GM21447 (cell line): Measurements from ENCODE around the gene SEPHS2.
A peak's percentile ranks its signal among the peaks of the same experiment; 100 is the strongest.

Experiments
- ATAC-seq: cut with Tn5 transposase; IDR thresholded peaks from one replicate; pipeline ENCODE4 v1.9.1; 2021; ENCODE audit not compliant: unreplicated experiment

Gene SEPHS2

GRCh38 chr16:30430428-30430970 is 15.2 kb downstream of the SEPHS2 start:
- ATAC-seq, result peak; percentile 2

- ATAC-seq, result peak; percentile 93
These were observed 15.8 kb downstream of the SEPHS2 start, which contains the start of gene DCTPP1 for GRCh38 chr16:30429678-30430427. TSS of gene DCTPP1 (minus strand) at chr16:30430030. CDS start at chr16:30429980, 50 bp downstream.

GRCh38 chr16:30429418-30429677 is 16.3 kb downstream of the SEPHS2 start:
- peak; percentile 16 for ATAC-seq

DNA sequence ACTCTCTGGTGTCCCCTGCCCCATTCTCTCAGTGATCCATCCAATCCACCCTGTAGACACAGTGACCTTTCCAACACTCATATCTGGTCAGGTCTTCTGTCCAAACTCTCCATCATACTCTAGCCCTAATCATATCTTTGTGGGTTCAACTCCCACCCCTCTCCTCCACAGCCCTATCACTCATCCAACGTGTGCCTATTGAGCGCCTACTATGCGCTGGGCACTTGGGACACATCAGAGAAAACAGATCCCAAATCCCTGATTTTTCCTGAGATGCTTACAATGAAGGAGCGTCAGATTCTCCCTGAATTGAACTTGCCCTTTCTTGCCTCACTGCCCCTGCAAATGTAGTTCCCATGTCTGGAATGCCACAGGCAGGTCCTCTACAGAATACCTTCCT is 17.6 kb downstream of the SEPHS2 start:
- no peak for ATAC-seq

- ATAC-seq, result no peak
These were observed 24.7 kb downstream of the SEPHS2 start for GRCh38 chr16:30421010-30421409.

GRCh38 chr16:30418350-30419181 is 27.1 kb downstream of the SEPHS2 start:
- no peak for ATAC-seq

DNA sequence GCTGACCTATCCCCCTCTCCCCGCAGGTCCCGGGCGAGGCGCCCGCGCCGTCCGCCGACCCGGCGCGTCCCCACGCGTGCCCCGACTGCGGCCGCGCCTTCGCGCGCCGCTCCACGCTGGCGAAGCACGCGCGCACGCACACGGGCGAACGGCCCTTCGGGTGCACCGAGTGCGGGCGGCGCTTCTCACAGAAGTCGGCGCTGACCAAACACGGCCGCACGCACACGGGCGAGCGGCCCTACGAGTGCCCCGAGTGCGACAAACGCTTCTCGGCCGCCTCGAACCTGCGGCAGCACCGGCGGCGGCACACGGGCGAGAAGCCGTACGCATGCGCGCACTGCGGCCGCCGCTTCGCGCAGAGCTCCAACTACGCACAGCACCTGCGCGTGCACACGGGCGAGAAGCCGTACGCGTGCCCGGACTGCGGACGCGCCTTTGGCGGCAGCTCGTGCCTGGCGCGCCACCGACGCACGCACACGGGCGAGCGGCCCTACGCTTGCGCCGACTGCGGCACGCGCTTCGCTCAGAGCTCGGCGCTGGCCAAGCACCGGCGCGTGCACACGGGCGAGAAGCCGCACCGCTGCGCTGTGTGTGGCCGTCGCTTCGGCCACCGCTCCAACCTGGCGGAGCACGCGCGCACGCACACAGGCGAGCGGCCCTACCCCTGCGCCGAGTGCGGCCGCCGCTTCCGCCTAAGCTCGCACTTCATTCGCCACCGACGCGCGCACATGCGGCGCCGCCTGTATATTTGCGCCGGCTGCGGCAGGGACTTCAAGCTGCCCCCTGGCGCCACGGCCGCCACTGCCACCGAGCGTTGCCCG is 27.9 kb downstream of the SEPHS2 start:
- ATAC-seq, result peak; percentile 63

DNA sequence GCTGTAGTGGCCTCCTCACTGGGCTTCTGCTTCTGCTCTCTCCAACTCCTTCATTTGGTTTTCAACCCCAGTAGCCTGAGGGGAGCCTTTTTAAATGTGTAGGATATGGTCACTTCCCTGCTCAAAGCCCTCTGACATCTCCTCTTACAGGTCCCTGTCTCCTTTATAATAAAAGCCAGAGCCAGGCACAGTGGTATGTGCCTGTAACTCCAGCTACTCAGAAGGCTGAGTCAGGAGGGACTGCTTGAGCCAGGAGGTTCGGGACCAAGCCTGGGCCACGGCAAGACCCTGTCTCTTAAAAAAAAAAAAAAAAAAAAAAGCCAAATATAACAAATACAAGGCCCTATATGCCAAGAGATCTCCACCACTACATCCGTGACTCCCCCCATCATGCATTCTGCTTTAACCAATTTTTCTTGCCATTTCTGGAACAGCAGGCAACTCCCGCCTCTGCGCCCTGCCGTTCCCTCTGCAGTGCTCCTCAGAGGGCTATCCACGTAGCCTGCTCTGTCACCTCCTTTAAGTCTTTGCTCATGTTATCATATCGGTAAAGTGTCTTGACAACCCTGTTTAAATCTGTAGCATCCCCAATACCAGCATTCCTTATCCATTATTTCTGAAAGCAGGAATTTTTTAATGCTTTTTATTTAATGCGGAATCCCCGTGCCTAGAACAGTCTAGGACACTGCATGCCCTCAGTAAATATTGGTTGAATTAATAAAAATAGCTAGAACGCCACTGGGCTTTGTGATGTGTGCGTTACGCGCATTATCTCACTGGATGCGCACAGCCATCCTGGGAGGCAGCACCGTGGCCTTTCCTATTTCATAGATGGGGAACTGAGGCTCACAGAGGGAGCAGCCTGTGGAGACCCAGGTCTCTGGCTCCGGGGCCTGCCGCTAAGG is 28.8 kb downstream of the SEPHS2 start:
- no peak for ATAC-seq

DNA sequence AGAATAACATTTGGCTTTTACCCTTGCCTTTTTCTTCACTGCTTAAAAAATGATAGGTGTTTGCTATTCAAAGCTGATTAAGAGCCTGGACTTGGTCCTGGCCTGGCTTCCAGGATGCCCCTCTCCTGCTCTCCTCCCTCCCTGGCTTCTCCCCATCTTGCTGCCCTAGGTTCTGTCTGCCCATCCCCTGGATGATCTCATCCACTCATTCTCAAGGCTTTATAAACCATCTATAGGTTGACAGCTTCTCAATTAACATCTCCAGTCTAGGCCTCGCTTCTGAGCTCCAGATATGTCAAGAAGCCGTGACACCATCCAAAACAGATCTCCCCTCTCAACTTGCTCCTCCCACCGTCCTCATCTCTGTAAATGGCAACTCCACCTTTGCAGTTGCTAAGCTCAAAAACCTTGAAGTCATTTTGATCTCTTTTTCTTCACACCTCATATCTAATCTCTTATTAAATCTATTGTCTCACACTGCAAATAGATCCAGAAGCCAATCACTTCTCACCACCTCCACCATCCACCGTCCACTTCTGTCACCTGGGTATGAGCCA is 29.5 kb downstream of the SEPHS2 start:
- ATAC-seq, result no peak

DNA sequence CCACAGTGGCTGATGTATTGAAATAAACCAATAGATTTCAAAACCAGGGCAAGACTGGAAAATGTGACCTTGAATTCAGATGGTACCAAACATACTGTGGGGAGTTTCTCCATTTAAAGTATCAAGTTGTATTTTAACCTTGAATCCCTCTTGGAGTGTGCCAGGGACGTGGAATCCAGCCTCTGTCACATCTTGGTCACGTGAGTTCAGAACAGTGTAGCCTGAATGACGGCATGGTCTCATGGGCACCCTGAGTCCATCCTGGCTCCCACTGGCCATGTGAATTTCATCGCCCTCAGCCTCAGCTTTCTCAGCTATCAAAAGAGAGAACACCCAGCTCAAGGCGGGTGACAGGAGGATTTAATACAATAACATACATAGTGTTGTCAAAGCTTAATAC is 31.5 kb downstream of the SEPHS2 start:
- ATAC-seq, result no peak

- no peak for ATAC-seq
These were observed 32.4 kb downstream of the SEPHS2 start for GRCh38 chr16:30413112-30413806.

- peak; percentile 49 for ATAC-seq
These were observed 36.3 kb downstream of the SEPHS2 start for GRCh38 chr16:30409125-30410060.

- ATAC-seq, result peak; percentile 5
These were observed 37.7 kb downstream of the SEPHS2 start for GRCh38 chr16:30407804-30408534.

GRCh38 chr16:30407102-30407803 is 38.4 kb downstream of the SEPHS2 start, which contains the start of gene ZNF771:
TSS of gene ZNF771 (plus strand) at chr16:30407606. CDS start at chr16:30408054, 448 bp downstream.
- ATAC-seq, result peak; percentile 70

- ATAC-seq, result no peak
These were observed 38.9 kb downstream of the SEPHS2 start for GRCh38 chr16:30406795-30407101.

- ATAC-seq, result no peak
These were observed 43.8 kb downstream of the SEPHS2 start for GRCh38 chr16:30401768-30402425.
